ENCODE results near the gene LYPD3. TPM values are rescaled to one million over a fixed set of nuclear protein-coding genes. Genes with fewer than 3 reads are reported as not detected.

The LYPD3 gene
- total RNA-seq, 2 experiments from 2014 or later, result 0.73 to 0.84 TPM

- no peak overlapping the region for H3K4me3 Mint-ChIP-seq
- POLR2A ChIA-PET, result no interaction called here
- no peak overlapping the region for H3K27ac Mint-ChIP-seq
- DNase-seq, result no peak
- H3K27me3 Mint-ChIP-seq, result no peaks in the 10 kb centered on the region
- CTCF ChIA-PET, result interaction anchor here (1.1 to 1.3 kb wide), 2 partner anchors 8 to 15 kb away, joined by 3 to 5 read pairs; no protein-coding TSS in a partner anchor
- H3K36me3 Mint-ChIP-seq (ENCODE audit: low read depth), result no peaks in the 10 kb centered on the region
- H3K4me1 Mint-ChIP-seq, result no peaks in the 10 kb centered on the region
- H3K9me3 Mint-ChIP-seq, result no peaks in the 10 kb centered on the region
Observed at GRCh38 chr19:43416951-43417623, 48.3 kb downstream of the LYPD3 start.

DNA sequence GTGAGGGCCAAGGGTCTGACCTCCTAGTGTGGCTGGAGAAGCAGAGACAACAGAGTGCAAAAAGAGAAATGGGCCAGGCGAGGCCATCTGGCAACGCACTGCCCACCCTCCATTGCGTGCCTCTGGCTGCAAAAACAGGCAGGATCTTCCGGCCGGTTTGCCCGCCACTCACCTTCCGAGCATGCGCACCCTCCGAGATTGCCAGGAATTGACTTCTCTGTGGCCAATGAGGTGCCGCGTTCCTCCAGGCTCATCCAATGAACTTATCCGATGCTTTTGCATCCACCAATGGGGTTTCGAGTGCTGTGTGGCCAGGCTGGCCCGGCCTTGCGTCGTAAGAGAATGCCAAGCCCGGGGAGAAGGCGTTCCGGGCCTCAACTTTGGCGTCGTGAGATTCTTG, 50.9 kb downstream of the LYPD3 start, which contains the start of gene TEX101:
Gene TEX101, plus strand, starts transcription at position 337 of the 400 bp plus-strand sequence. CDS start 1,030 bp downstream, outside the sequence.
- no peaks in the 10 kb centered on the region for H3K36me3 Mint-ChIP-seq (ENCODE audit: low read depth)
- no peaks in the 10 kb centered on the region for H3K4me1 Mint-ChIP-seq
- ChIA-PET POLR2A (no interaction called here), CTCF (no interaction called here)
- DNase-seq, result no peak
- no peak within 1 kb of the TSS for H3K27ac Mint-ChIP-seq
- H3K4me3 Mint-ChIP-seq, result no peak within 1 kb of the TSS
- H3K9me3 Mint-ChIP-seq, result no peaks in the 10 kb centered on the region
- no peaks in the 10 kb centered on the region for H3K27me3 Mint-ChIP-seq

DNA sequence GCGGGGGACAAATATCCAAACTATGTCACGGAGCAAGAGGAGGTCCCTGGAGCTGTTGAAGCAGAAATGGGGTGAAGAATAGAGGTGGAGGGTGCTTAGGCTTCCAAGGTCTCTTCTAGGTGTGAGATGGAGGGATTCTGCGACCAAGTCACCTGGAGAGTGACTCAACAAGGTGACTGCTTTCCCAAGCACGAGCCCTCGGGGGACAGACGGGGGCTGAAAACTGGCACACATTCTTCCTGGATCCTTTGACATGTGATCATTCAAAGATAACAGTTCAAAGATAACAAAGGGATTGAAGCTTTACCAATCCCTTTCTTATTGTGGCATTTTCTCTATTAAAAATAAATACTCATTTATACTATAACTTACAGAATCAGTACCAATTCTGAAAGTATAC, 53.0 kb downstream of the LYPD3 start:
- no peak overlapping the region for H3K4me3 Mint-ChIP-seq
- H3K27ac Mint-ChIP-seq, result no peak overlapping the region
- H3K36me3 Mint-ChIP-seq (ENCODE audit: low read depth), result no peaks in the 10 kb centered on the region
- no peaks in the 10 kb centered on the region for H3K9me3 Mint-ChIP-seq
- H3K27me3 Mint-ChIP-seq, result no peaks in the 10 kb centered on the region
- ChIA-PET POLR2A (no interaction called here), CTCF (no interaction called here)
- DNase-seq, result no peak
- H3K4me1 Mint-ChIP-seq, result no peaks in the 10 kb centered on the region

Other genes with a start within 250 kb of the LYPD3 start
- gene PSG9, start 196.1 kb downstream of the LYPD3 start, total RNA-seq, result not detected
- not detected for gene CD177, start 111.9 kb downstream of the LYPD3 start, total RNA-seq
- not detected for gene TEX101, start 50.7 kb downstream of the LYPD3 start, total RNA-seq
- gene PHLDB3, start 39.1 kb upstream of the LYPD3 start, total RNA-seq, result 10 to 100 TPM; 11.9 to 18.6 TPM
- gene ETHE1, start 61.6 kb upstream of the LYPD3 start, total RNA-seq, result 10 to 100 TPM; 66.8 to 73.7 TPM
- gene ZNF575, start 67.6 kb upstream of the LYPD3 start, total RNA-seq, result 1 to 10 TPM; 6.2 to 6.3 TPM
- gene XRCC1, start 109.9 kb upstream of the LYPD3 start, total RNA-seq, result 10 to 100 TPM; 41.2 to 42.6 TPM
- 1 to 10 TPM; 4.1 to 5.0 TPM for gene PINLYP, start 110.2 kb upstream of the LYPD3 start, total RNA-seq
- 1 to 10 TPM; 9.0 to 9.7 TPM for gene IRGQ, start 130.5 kb upstream of the LYPD3 start, total RNA-seq
- gene ZNF576, start 131.0 kb upstream of the LYPD3 start, total RNA-seq, result 10 to 100 TPM; 14.1 to 14.9 TPM
- gene SRRM5, start 146.5 kb upstream of the LYPD3 start, total RNA-seq, result under 1 TPM; 0.50 to 0.79 TPM
- 10 to 100 TPM; 24.5 to 30.5 TPM for gene ZNF428, start 154.0 kb upstream of the LYPD3 start, total RNA-seq
- under 1 TPM; 0.12 to 0.20 TPM for gene CADM4, start 174.2 kb upstream of the LYPD3 start, total RNA-seq
- 10 to 100 TPM; 10.3 TPM for gene PLAUR, start 204.6 kb upstream of the LYPD3 start, total RNA-seq